MM.1S (cell line): ENCODE data around the gene NPC2.

ENCODE experiments used
- CTCF ChIP-seq: fragments of 300-600 bp; sonication (generic); IDR thresholded peaks from 2 replicates; pipeline ENCODE4 v1.5.1; 2016; ENCODE audit warnings: antibody characterized with exemption, low read length, mixed read lengths
- EZH2phosphoT487 ChIP-seq: fragments of 300-600 bp; sonication (generic); IDR thresholded peaks from 2 replicates; pipeline ENCODE4 v1.6.1; 2018; ENCODE audit warnings: antibody characterized with exemption, low read length

- TF ChIP-seq EZH2phosphoT487 (no peak), CTCF (no peak)
These were observed 31.1 kb upstream of the NPC2 start for GRCh38 chr14:74524076-74524811.
